GM13977 (cell line): ENCODE measurements around the gene AUTS2.

ENCODE experiments used
- DNase-seq: peaks from one replicate; pipeline ENCODE4 v3.0.0; 2012; ENCODE audit warnings: low spot score
- CTCF ChIP-seq: IDR thresholded peaks from 2 replicates; pipeline ENCODE4 v1.5.1; 2012; ENCODE audit warnings: mild to moderate bottlenecking, control low read depth; ENCODE audit not compliant: insufficient read depth; ENCODE audit errors: extremely low read depth, missing control alignments
- in situ Hi-C: fragments of 300-500 bp; cut with MboI; formaldehyde crosslinking; loops from one replicate; pipeline ENCODE4 v1.12.0; 2022; ENCODE audit warnings: low sequenced_read_pairs, low pct_unique_long_range_greater_than_20kb, mixed read lengths, inconsistent platforms; ENCODE audit not compliant: unreplicated experiment

AUTS2 gene

GRCh38 chr7:69714886-69715576 lies 116.8 kb downstream of the AUTS2 start:
- no peak for TF ChIP-seq CTCF

GRCh38 chr7:69717221-69717620 lies 118.9 kb downstream of the AUTS2 start:
- TF ChIP-seq CTCF: no peak
- in situ Hi-C loops: no loop called here
- no peak for DNase-seq

More at GRCh38 chr7:69714886-69715576, 116.8 kb downstream of the AUTS2 start:
- in situ Hi-C loops: no loop called here
- no peak for DNase-seq

GRCh38 chr7:69719717-69720116 lies 121.4 kb downstream of the AUTS2 start:
- no peak for DNase-seq
- TF ChIP-seq CTCF: no peak
- in situ Hi-C loops: no loop called here

- no peak for TF ChIP-seq CTCF
- in situ Hi-C loops: no loop called here
- no peak for DNase-seq
These were observed 124.6 kb downstream of the AUTS2 start for GRCh38 chr7:69722843-69723242.

GRCh38 chr7:69723663-69724062 lies 125.4 kb downstream of the AUTS2 start:
- no peak for TF ChIP-seq CTCF
- in situ Hi-C loops: no loop called here
- no peak for DNase-seq

- in situ Hi-C loops: no loop called here
- TF ChIP-seq CTCF: no peak
- DNase-seq: no peak
These were observed 130.0 kb downstream of the AUTS2 start for GRCh38 chr7:69728304-69728703.
